Gastrocnemius medialis (tissue), 4 donors: ENCODE data around the gene CHRNA3.

Source experiments
- CTCF ChIP-seq, 5 experiments: fragments of 450-650 bp in 3 of 5; fragments of 200-600 bp in 2 of 5; sonication (generic) in 2 of 5; IDR thresholded peaks in 4 of 5; conservative IDR thresholded peaks in 1 of 5; 1 replicate in 4 of 5; 2 replicates in 1 of 5; pipeline ENCODE4 v1.5.1; 2016 to 2019; ENCODE audit warnings: antibody characterized with exemption in 5 of 5, mild to moderate bottlenecking in 3 of 5, moderate library complexity in 3 of 5
- POLR2A ChIP-seq, 2 donors: fragments of 450-650 bp; IDR thresholded peaks; one replicate each; pipeline ENCODE4 v1.6.1; 2017; ENCODE audit warnings: antibody characterized with exemption in 2 of 2, mild to moderate bottlenecking in 2 of 2, moderate library complexity in 2 of 2

DNA sequence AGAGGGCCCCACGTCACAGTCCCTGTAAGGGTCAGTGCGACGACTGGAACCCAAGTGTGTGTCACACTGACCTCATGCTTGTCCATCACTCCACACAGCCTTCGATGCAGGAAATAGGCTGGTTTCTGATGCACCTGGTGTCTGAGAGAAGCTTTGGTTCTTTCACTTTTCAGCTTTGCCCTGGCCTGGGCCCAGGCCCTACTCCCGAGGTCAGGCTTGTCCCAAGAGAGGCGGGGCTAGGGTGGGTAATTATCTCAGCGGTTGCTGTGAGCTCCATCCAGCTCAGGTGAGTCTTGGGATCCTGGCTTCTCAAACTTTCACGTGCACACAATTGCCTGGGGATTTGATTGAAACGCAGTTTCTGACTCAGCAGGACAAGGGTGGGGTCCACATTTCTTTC, 39.8 kb upstream of the CHRNA3 start:
- TF ChIP-seq POLR2A (IDR thresholded peaks at IDR 0.05) = no peak
- TF ChIP-seq CTCF (IDR thresholded peaks at IDR 0.05 in 4 of 5, conservative IDR thresholded peaks at IDR 0.05 in 1 of 5) = no peak
